Measurements from ENCODE around the gene UIMC1. TPM values are rescaled to one million over a fixed set of nuclear protein-coding genes. Genes with fewer than 3 reads are reported as not detected.

Gene UIMC1
- polyA plus RNA-seq, 1 donor (not counting 4 experiments of a cell fraction or from before 2014, with no cell fraction given): 29.0 TPM

DNA sequence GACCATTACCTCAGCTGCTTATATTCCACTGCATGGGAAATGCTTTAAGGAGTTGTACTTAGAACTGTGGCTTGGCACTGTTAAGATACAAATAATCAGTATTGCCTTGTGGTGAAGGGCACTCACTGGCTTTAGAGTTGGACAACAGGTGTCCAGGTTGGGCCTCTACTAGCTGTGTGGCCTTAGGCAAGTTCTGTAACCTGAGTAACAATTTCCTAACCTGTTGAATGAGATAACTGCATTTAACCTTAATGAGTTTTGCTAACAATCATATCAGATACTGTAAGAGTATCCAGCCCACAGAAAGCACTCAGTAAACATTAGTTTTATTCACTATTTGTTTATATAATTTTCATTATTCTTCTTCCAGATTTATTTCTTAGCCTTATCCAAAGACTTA, 90.2 kb downstream of the UIMC1 start:
- Histone ChIP-seq H3K27ac (ENCODE audit: control insufficient read depth, insufficient read depth, low read length) (no peak overlapping the region), H3K79me2 (ENCODE audit: control insufficient read depth, insufficient read depth, low read length) (peaks cover 7% of the 10 kb centered on the region), H3K27me3 (ENCODE audit: control insufficient read depth, extremely low read depth, insufficient read depth, low read length) (no peaks in the 10 kb centered on the region), H3K4me3 (ENCODE audit: control insufficient read depth in 2 of 3, extremely low read depth in 1 of 3, insufficient read depth in 2 of 3, low read depth in 1 of 3, low read length in 3 of 3) (no peak overlapping the region), H3K9ac (ENCODE audit: control insufficient read depth, extremely low read depth, insufficient read depth, low read length) (no peak overlapping the region), H3K4me2 (ENCODE audit: control insufficient read depth, extremely low read depth, insufficient read depth, low read depth, low read length) (no peak overlapping the region), H4K20me1 (ENCODE audit: control insufficient read depth, extremely low read depth, insufficient read depth, low read length) (peaks cover under 1% of the 10 kb centered on the region), H3K9me3 (ENCODE audit: control insufficient read depth, low read depth, low read length) (no peaks in the 10 kb centered on the region), H2AFZ (ENCODE audit: control insufficient read depth, low read length) (no peak overlapping the region), H3K36me3 (ENCODE audit: control insufficient read depth in 2 of 2, extremely low read depth in 1 of 2, insufficient read depth in 2 of 2, low read length in 2 of 2) (peaks cover 4 to 8% of the 10 kb centered on the region in 2 experiments), H3K9me1 (ENCODE audit: control insufficient read depth, extremely low read depth, insufficient read depth, low read length) (no peaks in the 10 kb centered on the region), H3K4me1 (ENCODE audit: control insufficient read depth, extremely low read depth, insufficient read depth, low read length) (no peaks in the 10 kb centered on the region)
- no peak for TF ChIP-seq EZH2 (IDR thresholded peaks at IDR 0.05; ENCODE audit: low read length)
- TF ChIP-seq, protein P1, sequence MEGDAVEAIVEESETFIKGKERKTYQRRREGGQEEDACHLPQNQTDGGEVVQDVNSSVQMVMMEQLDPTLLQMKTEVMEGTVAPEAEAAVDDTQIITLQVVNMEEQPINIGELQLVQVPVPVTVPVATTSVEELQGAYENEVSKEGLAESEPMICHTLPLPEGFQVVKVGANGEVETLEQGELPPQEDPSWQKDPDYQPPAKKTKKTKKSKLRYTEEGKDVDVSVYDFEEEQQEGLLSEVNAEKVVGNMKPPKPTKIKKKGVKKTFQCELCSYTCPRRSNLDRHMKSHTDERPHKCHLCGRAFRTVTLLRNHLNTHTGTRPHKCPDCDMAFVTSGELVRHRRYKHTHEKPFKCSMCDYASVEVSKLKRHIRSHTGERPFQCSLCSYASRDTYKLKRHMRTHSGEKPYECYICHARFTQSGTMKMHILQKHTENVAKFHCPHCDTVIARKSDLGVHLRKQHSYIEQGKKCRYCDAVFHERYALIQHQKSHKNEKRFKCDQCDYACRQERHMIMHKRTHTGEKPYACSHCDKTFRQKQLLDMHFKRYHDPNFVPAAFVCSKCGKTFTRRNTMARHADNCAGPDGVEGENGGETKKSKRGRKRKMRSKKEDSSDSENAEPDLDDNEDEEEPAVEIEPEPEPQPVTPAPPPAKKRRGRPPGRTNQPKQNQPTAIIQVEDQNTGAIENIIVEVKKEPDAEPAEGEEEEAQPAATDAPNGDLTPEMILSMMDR (optimal IDR thresholded peaks at IDR 0.05 in 1 of 3, IDR thresholded peaks at IDR 0.05 in 1 of 3, conservative IDR thresholded peaks at IDR 0.05 in 1 of 3; ENCODE audit: extremely low read depth in 1 of 3, insufficient read depth in 2 of 3, low read length in 3 of 3): no peak
- no peak for FAIRE-seq
- DNase-seq (ENCODE audit: low read depth, low spot score): no peak
- dilution Hi-C loops (cut with MboI; ENCODE audit: extremely low pct_ligation_motif_present, low sequenced_read_pairs): no loop called here

DNA sequence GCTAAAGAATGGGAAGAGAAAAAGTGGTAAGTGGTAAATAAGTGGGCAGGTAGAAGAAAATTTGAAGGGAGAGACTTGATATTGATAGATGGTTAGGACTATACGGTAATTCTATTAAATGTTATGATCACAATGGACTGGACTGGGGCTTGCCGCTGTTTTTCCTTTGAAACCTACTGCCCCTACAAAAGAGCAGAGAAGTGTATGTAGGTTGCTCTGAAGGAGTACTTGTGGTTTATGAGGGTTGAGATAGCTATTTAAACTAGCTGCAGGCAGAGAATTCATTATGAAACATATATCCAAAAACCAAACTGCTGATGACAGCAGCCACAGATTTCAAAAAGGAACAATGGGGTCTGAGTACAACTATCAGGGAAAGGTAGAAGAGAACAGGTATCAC, 90.7 kb downstream of the UIMC1 start:
- Histone ChIP-seq H3K4me1 (ENCODE audit: control insufficient read depth, extremely low read depth, insufficient read depth, low read length) (no peaks in the 10 kb centered on the region), H3K9ac (ENCODE audit: control insufficient read depth, extremely low read depth, insufficient read depth, low read length) (no peak overlapping the region), H4K20me1 (ENCODE audit: control insufficient read depth, extremely low read depth, insufficient read depth, low read length) (no peaks in the 10 kb centered on the region), H2AFZ (ENCODE audit: control insufficient read depth, low read length) (no peak overlapping the region), H3K27me3 (ENCODE audit: control insufficient read depth, extremely low read depth, insufficient read depth, low read length) (no peaks in the 10 kb centered on the region), H3K4me2 (ENCODE audit: control insufficient read depth, extremely low read depth, insufficient read depth, low read depth, low read length) (no peak overlapping the region), H3K27ac (ENCODE audit: control insufficient read depth, insufficient read depth, low read length) (no peak overlapping the region), H3K36me3 (ENCODE audit: control insufficient read depth in 2 of 2, extremely low read depth in 1 of 2, insufficient read depth in 2 of 2, low read length in 2 of 2) (peaks cover 4 to 9% of the 10 kb centered on the region in 2 experiments), H3K79me2 (ENCODE audit: control insufficient read depth, insufficient read depth, low read length) (peaks cover 7% of the 10 kb centered on the region), H3K9me3 (ENCODE audit: control insufficient read depth, low read depth, low read length) (no peaks in the 10 kb centered on the region), H3K9me1 (ENCODE audit: control insufficient read depth, extremely low read depth, insufficient read depth, low read length) (no peaks in the 10 kb centered on the region), H3K4me3 (ENCODE audit: control insufficient read depth in 2 of 3, extremely low read depth in 1 of 3, insufficient read depth in 2 of 3, low read depth in 1 of 3, low read length in 3 of 3) (no peak overlapping the region)
- no peak for DNase-seq (ENCODE audit: low read depth, low spot score)
- dilution Hi-C loops (cut with MboI; ENCODE audit: extremely low pct_ligation_motif_present, low sequenced_read_pairs): no loop called here
- TF ChIP-seq EZH2 (IDR thresholded peaks at IDR 0.05; ENCODE audit: low read length): no peak
- TF ChIP-seq, protein P1 (optimal IDR thresholded peaks at IDR 0.05 in 1 of 3, IDR thresholded peaks at IDR 0.05 in 1 of 3, conservative IDR thresholded peaks at IDR 0.05 in 1 of 3; ENCODE audit: extremely low read depth in 1 of 3, insufficient read depth in 2 of 3, low read length in 3 of 3): no peak
- no peak for FAIRE-seq
